Erythroblast (primary cell): ENCODE results near the gene CDYL2.

ENCODE experiments used
- DNase-seq, 2 experiments: peaks; one replicate each; lab custom pipeline; 2025; lab: John Stamatoyannopoulos, UW
- GATA1 ChIP-seq: IDR thresholded peaks from 2 replicates; pipeline ENCODE4 v1.6.1; 2011; ENCODE audit warnings: low read depth, mild to moderate bottlenecking, control low read depth, low read length, moderate library complexity
- POLR2A ChIP-seq: IDR thresholded peaks from 2 replicates; pipeline ENCODE4 v1.6.1; 2011; ENCODE audit warnings: mild to moderate bottlenecking, low read length

CDYL2 gene

DNA sequence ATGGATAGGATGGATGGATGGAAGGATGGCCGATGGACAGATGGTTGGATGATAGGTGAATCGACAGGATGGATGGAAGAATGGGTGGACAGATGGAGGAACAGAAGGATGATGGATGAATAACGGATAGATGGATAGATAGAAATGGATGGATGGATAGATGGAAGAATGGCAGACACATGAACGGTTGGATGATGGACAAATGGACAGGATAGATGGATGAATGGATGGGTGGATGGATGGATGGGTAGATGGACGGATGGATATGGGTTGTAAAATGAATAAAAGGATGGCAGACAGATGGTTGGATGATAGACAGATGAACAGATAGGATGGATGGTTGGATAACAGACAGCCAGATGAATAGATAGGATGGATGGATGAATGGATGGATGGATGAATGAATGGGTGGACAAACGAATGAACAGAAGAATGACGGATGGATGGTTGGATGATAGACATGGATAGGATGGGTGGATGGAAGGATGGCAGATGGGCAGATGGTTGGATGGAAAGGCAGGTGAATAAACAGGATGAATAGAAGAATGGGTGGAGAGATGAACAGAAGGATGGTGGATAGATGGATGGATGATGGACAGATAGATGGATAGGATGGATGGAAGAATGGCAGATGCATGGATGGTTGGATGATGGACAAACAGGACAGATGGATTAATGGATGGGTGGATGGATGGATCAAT, 207.7 kb downstream of the CDYL2 start:
- no peak for DNase-seq
- TF ChIP-seq GATA1 = no peak
- no peak for TF ChIP-seq POLR2A

GRCh38 chr16:80594756-80595155, 209.6 kb downstream of the CDYL2 start:
- DNase-seq = no peak

GRCh38 chr16:80592273-80592672, 212.1 kb downstream of the CDYL2 start:
- no peak for DNase-seq
- no peak for TF ChIP-seq POLR2A
- no peak for TF ChIP-seq GATA1

More at GRCh38 chr16:80594756-80595155, 209.6 kb downstream of the CDYL2 start:
- TF ChIP-seq POLR2A (no peak), GATA1 (no peak)

DNA sequence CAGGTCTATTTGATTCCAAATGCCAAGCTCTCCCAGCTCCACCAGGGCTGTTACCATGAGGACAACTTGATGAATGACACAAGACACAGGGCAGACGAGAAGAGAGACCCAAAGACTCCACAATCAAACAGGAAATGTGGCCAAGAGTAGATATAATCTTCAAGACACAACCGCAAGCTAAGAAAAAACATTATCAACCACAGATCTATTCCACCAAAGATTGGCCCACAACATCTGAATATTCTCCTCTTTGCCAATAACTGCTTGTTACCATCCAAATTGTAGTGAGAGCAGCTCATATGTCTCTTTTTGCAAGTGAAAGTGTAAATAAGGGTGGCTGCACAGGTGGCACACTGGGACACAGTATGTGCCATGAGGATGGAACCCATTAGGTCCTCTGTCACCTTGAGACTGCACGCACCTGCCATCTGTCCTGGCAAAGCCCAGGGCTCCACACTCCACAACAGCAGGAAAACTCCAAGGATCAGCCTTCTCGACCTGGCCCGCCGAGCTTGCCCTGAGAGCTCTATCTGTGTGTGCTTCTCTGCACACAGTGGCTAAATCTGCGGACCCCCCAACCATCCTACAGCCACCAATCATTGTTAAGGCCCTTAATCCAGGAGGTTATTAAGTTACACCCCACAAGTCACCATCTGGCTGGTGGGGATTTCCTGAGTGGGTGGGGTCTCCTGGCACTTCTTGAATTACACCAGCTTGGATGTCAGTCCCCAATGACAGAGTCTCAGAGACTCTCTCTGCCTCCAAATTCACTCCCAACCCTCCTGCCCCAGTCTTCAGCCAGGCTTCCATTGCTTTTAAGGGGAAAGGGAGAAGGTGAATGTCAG, 213.1 kb downstream of the CDYL2 start:
- DNase-seq = no peak
- TF ChIP-seq GATA1 = no peak
- TF ChIP-seq POLR2A = no peak

GRCh38 chr16:80587071-80587470, 217.3 kb downstream of the CDYL2 start:
- no peak for DNase-seq
- TF ChIP-seq POLR2A (no peak), GATA1 (no peak)

DNA sequence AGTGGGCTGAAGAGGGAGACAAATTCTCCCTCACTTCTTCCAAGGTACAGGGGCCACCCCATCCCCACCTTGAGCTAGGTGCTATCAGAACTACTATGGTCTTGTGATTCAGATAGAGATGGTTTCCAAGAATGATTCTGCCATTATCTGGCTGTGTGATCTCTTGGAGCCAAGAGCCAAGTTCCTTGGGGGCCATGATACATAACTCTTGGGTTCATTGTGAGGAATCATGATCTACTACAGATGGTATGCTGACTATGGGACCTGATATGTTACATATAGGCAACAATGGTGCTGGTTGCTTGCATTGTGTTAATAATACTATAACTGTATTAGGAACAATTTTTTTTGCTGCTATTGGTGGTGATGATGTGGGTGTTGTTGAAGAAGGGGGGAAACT, 217.9 kb downstream of the CDYL2 start:
- TF ChIP-seq POLR2A (no peak), GATA1 (no peak)
- no peak for DNase-seq

DNA sequence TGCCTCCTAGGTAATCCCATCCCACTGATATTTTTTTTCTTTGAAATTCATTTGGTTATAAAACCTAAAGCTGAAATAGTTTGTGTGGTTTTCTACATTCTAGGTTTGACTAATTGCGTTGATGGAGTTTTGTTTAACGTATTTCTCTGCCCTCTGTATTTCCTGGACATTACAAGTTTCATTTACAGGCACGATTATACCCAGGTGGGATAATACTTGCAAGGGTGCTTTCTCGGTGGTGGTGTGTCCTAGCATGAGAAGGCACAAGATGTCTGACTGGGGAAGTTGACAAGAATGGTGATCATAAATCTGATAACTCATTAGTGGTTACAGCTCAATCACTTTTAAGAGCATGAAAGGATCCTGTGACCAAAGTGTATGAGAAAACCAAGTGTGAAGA, 218.6 kb downstream of the CDYL2 start:
- TF ChIP-seq POLR2A (no peak), GATA1 (no peak)
- no peak for DNase-seq

DNA sequence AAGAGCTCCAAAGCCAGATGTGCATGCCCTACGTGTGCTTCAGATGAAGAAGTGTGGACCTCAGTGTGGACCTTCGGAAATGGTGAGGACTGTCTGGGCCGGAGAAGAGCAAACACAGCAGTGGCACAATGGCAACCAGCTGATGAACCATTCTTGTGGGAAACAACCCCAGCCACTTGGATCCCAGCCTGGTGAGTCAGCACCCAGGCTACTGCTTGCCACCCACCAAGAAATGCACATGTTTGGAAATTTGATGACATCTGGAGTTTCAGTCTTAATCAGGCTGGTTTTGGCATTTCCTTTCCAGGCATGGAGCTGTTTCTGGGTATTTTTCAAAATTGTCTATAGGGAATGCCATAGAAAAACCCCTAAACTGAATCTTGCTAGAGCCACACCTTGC, 220.9 kb downstream of the CDYL2 start:
- DNase-seq = no peak

DNA sequence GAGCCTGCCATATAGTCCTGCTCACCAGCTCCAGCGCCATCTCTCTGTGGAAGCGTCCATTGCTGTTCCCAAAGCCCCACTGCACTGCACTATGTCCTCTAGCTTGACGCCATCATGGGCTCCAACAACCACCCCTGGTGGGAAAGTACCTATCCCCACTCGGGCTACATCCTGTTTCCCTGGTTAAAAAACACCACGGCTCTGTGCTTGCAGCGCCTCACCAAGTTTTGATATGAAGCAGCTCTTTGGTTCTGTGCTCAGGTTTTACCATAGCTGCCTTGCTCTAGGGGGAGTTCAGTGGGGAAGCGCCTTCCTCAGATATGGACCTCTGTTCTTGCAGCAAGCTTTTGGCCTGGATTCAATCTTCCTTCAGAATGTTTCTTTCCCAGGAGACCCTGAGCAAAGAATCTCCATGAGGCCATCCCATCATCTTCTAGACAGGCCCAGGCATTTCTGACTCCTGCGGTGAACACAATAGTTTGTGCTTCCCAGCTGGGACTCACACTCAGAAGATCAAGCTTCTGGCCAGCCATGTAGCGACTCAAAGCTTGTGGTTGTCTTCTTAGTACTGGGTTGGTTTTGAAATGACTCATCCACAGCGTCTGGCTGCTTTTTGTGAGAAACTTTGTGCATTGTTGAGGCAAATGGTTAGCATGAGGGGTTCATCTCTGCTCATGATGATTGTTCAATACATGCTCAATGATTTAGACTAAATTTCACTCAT, 224.1 kb downstream of the CDYL2 start:
- no peak for DNase-seq

More for the DNA sequence above, 220.9 kb downstream of the CDYL2 start:
- TF ChIP-seq POLR2A = no peak
- no peak for TF ChIP-seq GATA1

GRCh38 chr16:80577485-80578280, 226.7 kb downstream of the CDYL2 start:
- DNase-seq = no peak
- TF ChIP-seq POLR2A (no peak), GATA1 (no peak)

More for the DNA sequence above, 224.1 kb downstream of the CDYL2 start:
- TF ChIP-seq POLR2A (no peak), GATA1 (no peak)

- DNase-seq = no peak
- TF ChIP-seq POLR2A = no peak
- TF ChIP-seq GATA1 = no peak
Measured at GRCh38 chr16:80576343-80576912, 228.0 kb downstream of the CDYL2 start.

GRCh38 chr16:80573700-80574120, 230.7 kb downstream of the CDYL2 start:
- DNase-seq = no peak
- TF ChIP-seq POLR2A = no peak
- TF ChIP-seq GATA1 = no peak

DNA sequence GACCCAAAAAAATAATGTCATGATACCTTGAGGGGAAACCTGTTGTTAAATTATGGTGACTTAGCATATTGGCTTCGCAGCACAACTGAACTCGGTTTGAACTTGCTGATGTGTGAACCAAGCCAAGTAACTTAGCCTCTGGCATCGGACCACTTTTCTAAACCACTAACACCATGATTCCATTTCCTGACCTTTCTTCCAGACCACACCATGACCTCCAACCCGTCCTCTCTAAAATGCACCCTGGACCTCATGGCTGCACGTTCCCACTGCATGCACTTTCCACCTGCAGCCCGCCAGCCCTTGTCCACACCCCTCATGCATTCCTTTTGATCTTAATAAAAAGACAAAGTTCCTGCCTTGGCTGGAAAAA, 234.3 kb downstream of the CDYL2 start:
- TF ChIP-seq POLR2A (no peak), GATA1 (no peak)
- DNase-seq = no peak
